Fibroblast of lung (primary cell): Measurements from ENCODE around the gene CCDC78.

Experiments
- EZH2 ChIP-seq: IDR thresholded peaks from 2 replicates; pipeline ENCODE4 v1.5.1; 2012; ENCODE audit warnings: low read length, control low read depth, mild to moderate bottlenecking; ENCODE audit errors: missing control alignments
- TF ChIP-seq, protein P1 (sequence below), 2 donors: IDR thresholded peaks in 1 of 2; conservative IDR thresholded peaks in 1 of 2; 1 replicate in 1 of 2; 2 replicates in 1 of 2; pipeline ENCODE4 v1.5.1; 2011 to 2012; ENCODE audit warnings: low read length in 2 of 2, control low read depth in 1 of 2, inconsistent platforms in 1 of 2, low read depth in 1 of 2, mild to moderate bottlenecking in 1 of 2

DNA sequence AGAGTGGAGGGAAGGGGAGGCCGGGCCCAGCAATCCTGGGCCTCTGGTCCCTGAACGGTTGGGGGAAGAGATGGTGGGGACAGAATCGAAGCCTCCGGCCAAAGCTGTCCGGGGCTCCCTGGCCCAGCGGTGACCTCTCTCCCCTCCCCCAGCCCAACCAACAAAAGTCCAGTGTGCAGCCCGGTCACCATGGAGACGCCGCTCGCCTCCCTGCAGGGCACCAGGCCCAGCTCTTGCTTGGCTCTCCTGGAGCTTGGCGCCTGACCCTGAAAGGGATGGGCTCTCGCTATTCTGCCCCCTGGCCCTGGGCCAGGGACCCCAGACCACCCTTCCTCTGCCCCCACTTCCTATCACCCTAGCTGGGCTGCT lies 10.1 kb downstream of the CCDC78 start:
- no peak for TF ChIP-seq EZH2
- TF ChIP-seq, protein P1, sequence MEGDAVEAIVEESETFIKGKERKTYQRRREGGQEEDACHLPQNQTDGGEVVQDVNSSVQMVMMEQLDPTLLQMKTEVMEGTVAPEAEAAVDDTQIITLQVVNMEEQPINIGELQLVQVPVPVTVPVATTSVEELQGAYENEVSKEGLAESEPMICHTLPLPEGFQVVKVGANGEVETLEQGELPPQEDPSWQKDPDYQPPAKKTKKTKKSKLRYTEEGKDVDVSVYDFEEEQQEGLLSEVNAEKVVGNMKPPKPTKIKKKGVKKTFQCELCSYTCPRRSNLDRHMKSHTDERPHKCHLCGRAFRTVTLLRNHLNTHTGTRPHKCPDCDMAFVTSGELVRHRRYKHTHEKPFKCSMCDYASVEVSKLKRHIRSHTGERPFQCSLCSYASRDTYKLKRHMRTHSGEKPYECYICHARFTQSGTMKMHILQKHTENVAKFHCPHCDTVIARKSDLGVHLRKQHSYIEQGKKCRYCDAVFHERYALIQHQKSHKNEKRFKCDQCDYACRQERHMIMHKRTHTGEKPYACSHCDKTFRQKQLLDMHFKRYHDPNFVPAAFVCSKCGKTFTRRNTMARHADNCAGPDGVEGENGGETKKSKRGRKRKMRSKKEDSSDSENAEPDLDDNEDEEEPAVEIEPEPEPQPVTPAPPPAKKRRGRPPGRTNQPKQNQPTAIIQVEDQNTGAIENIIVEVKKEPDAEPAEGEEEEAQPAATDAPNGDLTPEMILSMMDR (conservative IDR thresholded peaks at IDR 0.05 in 1 of 2, IDR thresholded peaks at IDR 0.05 in 1 of 2; ENCODE audit: low read depth in 1 of 2, low read length in 2 of 2) = no peak
